Measurements from ENCODE around the gene ITPR2. TPM values are rescaled to one million over a fixed set of nuclear protein-coding genes. Genes with fewer than 3 reads are reported as not detected.
A peak's percentile ranks its signal among the peaks of the same experiment; 100 is the strongest.

ITPR2 gene
- total and polyA plus RNA-seq, 12 donors: 5.1 to 144 (median 66.4) TPM

DNA sequence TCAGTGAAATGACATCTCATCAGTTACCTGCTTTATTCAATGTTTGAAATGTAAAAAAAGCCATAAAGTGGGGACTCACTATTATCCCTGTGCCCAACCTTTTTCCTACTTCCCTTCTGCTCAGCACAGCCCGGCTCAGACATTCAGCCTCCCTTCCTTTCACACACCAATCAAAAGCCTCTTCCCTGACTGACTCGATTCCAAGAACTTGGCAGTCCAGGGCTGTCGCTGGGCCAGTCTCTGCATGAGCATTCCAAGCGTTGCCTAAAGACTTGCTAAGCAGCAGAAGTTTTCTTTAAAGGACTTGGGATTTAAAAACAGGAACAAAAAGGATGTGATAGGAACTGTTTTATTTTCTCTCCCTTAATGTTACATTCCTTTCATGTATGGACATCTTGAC lies 22.7 kb downstream of the ITPR2 start:
- peak overlapping the region in 3 of 5 donors; percentile 19 to 54 (median 30) for H3K27ac ChIP-seq
- no peak overlapping the region for H3K4me3 ChIP-seq
- intact Hi-C loops (cut with DNase I): no loop called here

DNA sequence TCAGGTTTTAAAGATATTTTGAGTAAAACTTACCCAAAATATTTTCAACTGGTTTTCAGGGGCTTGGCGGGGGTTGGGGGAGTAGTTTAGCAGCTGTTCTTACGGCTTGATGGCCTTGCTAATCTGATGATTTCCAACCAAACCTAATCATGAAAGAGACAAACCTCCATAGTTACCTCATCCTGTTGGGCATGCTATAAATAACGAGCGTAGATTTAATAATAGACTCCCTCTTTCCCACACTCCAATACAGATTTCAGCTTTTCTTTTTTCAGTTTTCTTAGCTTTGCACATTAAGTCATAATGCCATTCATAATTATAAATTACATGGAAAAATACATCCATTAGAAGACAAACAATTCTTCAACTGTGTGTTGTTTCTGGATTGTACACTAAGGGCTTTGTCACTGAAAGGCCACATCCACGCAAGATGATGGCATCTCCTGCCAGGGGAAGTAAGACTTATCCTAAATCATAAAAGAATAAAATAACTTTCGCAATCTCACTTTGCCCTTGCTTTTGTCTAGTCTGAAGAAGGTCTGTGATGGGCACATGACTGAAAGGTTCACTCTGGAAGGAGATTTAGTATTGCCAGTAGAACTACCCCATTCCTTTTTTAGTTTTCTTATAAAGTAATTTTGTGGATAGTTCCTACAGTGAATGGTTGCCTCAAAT lies 23.2 kb downstream of the ITPR2 start:
- intact Hi-C loops (cut with DNase I): no loop called here
- WGBS, 4 donors: 68 to 74% (median 70%) methylated on average over 6 of the region's 6 CpGs
- Histone ChIP-seq H3K36me3 (replicated peaks in 1 of 2) (no peaks in the 10 kb centered on the region), H3K27me3 (no peaks in the 10 kb centered on the region), H3K4me3 (no peak overlapping the region), H3K4me1 (replicated peaks in 1 of 2) (peaks cover 10 to 23% of the 10 kb centered on the region in 2 donors), H3K9me3 (replicated peaks in 1 of 3) (no peaks in the 10 kb centered on the region), H3K27ac (peak overlapping the region in 3 of 5 donors; percentile 19 to 54 (median 30))
- TF ChIP-seq POLR2A (IDR thresholded peaks at IDR 0.05): no peak
- TF ChIP-seq, protein P1, sequence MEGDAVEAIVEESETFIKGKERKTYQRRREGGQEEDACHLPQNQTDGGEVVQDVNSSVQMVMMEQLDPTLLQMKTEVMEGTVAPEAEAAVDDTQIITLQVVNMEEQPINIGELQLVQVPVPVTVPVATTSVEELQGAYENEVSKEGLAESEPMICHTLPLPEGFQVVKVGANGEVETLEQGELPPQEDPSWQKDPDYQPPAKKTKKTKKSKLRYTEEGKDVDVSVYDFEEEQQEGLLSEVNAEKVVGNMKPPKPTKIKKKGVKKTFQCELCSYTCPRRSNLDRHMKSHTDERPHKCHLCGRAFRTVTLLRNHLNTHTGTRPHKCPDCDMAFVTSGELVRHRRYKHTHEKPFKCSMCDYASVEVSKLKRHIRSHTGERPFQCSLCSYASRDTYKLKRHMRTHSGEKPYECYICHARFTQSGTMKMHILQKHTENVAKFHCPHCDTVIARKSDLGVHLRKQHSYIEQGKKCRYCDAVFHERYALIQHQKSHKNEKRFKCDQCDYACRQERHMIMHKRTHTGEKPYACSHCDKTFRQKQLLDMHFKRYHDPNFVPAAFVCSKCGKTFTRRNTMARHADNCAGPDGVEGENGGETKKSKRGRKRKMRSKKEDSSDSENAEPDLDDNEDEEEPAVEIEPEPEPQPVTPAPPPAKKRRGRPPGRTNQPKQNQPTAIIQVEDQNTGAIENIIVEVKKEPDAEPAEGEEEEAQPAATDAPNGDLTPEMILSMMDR (IDR thresholded peaks at IDR 0.05): no peak
- no peak for DNase-seq

More for the DNA sequence above, 22.7 kb downstream of the ITPR2 start:
- DNase-seq: peak in 6 of 7 donors; percentile 59 to 82 (median 70)
- peaks cover 10 to 23% of the 10 kb centered on the region in 2 donors for H3K4me1 ChIP-seq (replicated peaks in 1 of 2)
- no peaks in the 10 kb centered on the region for H3K9me3 ChIP-seq (replicated peaks in 1 of 3)
- H3K36me3 ChIP-seq (replicated peaks in 1 of 2): no peaks in the 10 kb centered on the region
- no peak for TF ChIP-seq POLR2A (IDR thresholded peaks at IDR 0.05)
- TF ChIP-seq, protein P1 (IDR thresholded peaks at IDR 0.05): no peak
- 7 to 24% (median 11%) methylated on average over 4 of the region's 4 CpGs for WGBS, 4 donors
- no peaks in the 10 kb centered on the region for H3K27me3 ChIP-seq

DNA sequence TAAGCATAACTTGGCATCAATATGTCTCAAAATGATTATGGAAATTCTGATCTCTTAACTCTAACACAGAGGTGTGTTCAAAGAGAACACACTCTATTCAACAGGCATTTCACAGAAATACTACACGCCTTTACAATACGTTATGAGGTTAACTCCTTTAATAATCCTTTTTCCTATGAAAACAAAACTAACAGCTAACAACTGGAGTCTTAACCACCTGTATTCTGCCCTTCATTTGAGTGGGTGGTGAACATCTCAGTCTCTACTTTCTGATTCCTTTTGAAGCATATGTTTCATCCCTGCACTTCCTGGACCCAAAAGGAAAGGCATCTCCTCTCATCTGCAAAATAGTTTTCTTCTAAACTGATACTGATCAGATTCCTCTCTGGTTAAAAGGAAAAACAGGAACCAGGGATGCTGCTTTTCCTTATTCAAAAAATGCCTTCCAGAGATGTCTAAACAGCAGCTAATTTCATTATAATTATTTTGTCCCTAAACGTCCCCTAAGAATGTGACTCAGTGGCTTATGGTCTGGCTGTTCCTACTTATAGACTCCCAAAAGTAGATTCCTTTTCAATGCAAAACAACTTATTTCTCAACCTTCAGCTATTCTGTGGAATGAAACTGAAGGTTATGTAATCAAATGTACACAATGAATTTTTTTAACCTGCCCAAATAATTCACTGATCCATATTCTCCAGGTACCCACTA lies 24.1 kb downstream of the ITPR2 start:
- intact Hi-C loops (cut with DNase I): no loop called here
- no peaks in the 10 kb centered on the region for H3K9me3 ChIP-seq (replicated peaks in 1 of 3)
- WGBS, 4 donors: 74 to 85% (median 78%) methylated on average over 3 of the region's 3 CpGs
- DNase-seq: no peak
- TF ChIP-seq, protein P1 (IDR thresholded peaks at IDR 0.05): no peak
- TF ChIP-seq POLR2A (IDR thresholded peaks at IDR 0.05): no peak
- no peaks in the 10 kb centered on the region for H3K27me3 ChIP-seq
- H3K4me1 ChIP-seq (replicated peaks in 1 of 2): peaks cover 10 to 32% of the 10 kb centered on the region in 2 donors
- no peaks in the 10 kb centered on the region for H3K36me3 ChIP-seq (replicated peaks in 1 of 2)
- H3K4me3 ChIP-seq: no peak overlapping the region
- H3K27ac ChIP-seq: peak overlapping the region in 1 of 5 donors; percentile 22

DNA sequence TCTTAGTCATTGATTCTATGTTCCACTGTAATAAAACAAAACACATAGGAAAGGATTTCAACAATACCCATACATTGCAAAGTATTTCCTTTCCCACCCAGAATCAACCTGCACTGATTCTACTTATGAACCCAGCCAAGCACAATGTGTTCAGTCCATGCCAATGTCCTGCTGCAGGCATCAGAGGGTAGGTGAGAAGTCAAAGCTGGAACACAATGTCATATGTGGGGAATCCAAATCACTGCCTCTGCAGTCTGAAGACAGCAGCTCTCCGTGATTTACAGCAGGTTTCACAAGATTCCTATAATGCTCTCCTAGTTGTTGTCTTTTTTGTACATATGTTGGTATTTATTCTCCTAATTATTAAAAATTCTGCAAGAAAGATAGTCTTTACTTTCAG lies 25.7 kb downstream of the ITPR2 start:
- no peak for TF ChIP-seq POLR2A (IDR thresholded peaks at IDR 0.05)
- TF ChIP-seq, protein P1 (IDR thresholded peaks at IDR 0.05): no peak
- Histone ChIP-seq H3K27me3 (no peaks in the 10 kb centered on the region), H3K4me3 (no peak overlapping the region), H3K4me1 (replicated peaks in 1 of 2) (peaks cover 16 to 42% of the 10 kb centered on the region in 2 donors), H3K9me3 (replicated peaks in 1 of 3) (no peaks in the 10 kb centered on the region), H3K27ac (no peak overlapping the region), H3K36me3 (replicated peaks in 1 of 2) (no peaks in the 10 kb centered on the region)
- no peak for DNase-seq
- intact Hi-C loops (cut with DNase I): no loop called here
- 92 to 100% (median 95%) methylated on average over 1 of the region's 1 CpG for WGBS, 4 donors

All from adrenal gland (tissue), 12 donors.